ENCODE data around the gene GYG1.

GYG1 gene

GRCh38 chr3:149000206-149000745, 8.9 kb downstream of the GYG1 start:
- no peak for TF ChIP-seq FOXP2 (optimal IDR thresholded peaks at IDR 0.05; ENCODE audit: borderline replicate concordance, extremely low read depth, extremely low read length, insufficient read depth)
- no peak for TF ChIP-seq POLR2AphosphoS5 (IDR thresholded peaks at IDR 0.05; ENCODE audit: low read depth, low read length)
- no peak for TF ChIP-seq REST (IDR thresholded peaks at IDR 0.05; ENCODE audit: insufficient read depth in 1 of 2, low read depth in 2 of 2, low read length in 2 of 2)
- no peak for TF ChIP-seq SIN3A (IDR thresholded peaks at IDR 0.05; ENCODE audit: borderline replicate concordance, insufficient read depth, low read length)
- TF ChIP-seq TAF1 (IDR thresholded peaks at IDR 0.05; ENCODE audit: borderline replicate concordance, insufficient read depth, low read length): no peak

- TF ChIP-seq SIN3A (IDR thresholded peaks at IDR 0.05; ENCODE audit: borderline replicate concordance, insufficient read depth, low read length) (no peak), TAF1 (IDR thresholded peaks at IDR 0.05; ENCODE audit: borderline replicate concordance, insufficient read depth, low read length) (no peak), FOXP2 (optimal IDR thresholded peaks at IDR 0.05; ENCODE audit: borderline replicate concordance, extremely low read depth, extremely low read length, insufficient read depth) (no peak), REST (IDR thresholded peaks at IDR 0.05; ENCODE audit: insufficient read depth in 1 of 2, low read depth in 2 of 2, low read length in 2 of 2) (no peak), POLR2AphosphoS5 (IDR thresholded peaks at IDR 0.05; ENCODE audit: low read depth, low read length) (no peak)
Measured at GRCh38 chr3:149001727-149002126, 10.4 kb downstream of the GYG1 start.

- TF ChIP-seq FOXP2 (optimal IDR thresholded peaks at IDR 0.05; ENCODE audit: borderline replicate concordance, extremely low read depth, extremely low read length, insufficient read depth) (no peak), REST (IDR thresholded peaks at IDR 0.05; ENCODE audit: insufficient read depth in 1 of 2, low read depth in 2 of 2, low read length in 2 of 2) (no peak), SIN3A (IDR thresholded peaks at IDR 0.05; ENCODE audit: borderline replicate concordance, insufficient read depth, low read length) (no peak), TAF1 (IDR thresholded peaks at IDR 0.05; ENCODE audit: borderline replicate concordance, insufficient read depth, low read length) (no peak), POLR2AphosphoS5 (IDR thresholded peaks at IDR 0.05; ENCODE audit: low read depth, low read length) (no peak)
Measured at GRCh38 chr3:149003653-149004305, 12.4 kb downstream of the GYG1 start.

GRCh38 chr3:149004622-149005021, 13.3 kb downstream of the GYG1 start:
- no peak for TF ChIP-seq POLR2AphosphoS5 (IDR thresholded peaks at IDR 0.05; ENCODE audit: low read depth, low read length)
- no peak for TF ChIP-seq REST (IDR thresholded peaks at IDR 0.05; ENCODE audit: insufficient read depth in 1 of 2, low read depth in 2 of 2, low read length in 2 of 2)
- no peak for TF ChIP-seq SIN3A (IDR thresholded peaks at IDR 0.05; ENCODE audit: borderline replicate concordance, insufficient read depth, low read length)
- TF ChIP-seq TAF1 (IDR thresholded peaks at IDR 0.05; ENCODE audit: borderline replicate concordance, insufficient read depth, low read length): no peak
- TF ChIP-seq FOXP2 (optimal IDR thresholded peaks at IDR 0.05; ENCODE audit: borderline replicate concordance, extremely low read depth, extremely low read length, insufficient read depth): no peak

All from PFSK-1 (cell line).